ENCODE measurements around the gene UBXN1.

Gene UBXN1

GRCh38 chr11:62678770-62679696 is at the start of gene UBXN1:
UBXN1 (minus strand) TSS chr11:62679073; CDS start chr11:62678923, 150 bp downstream.
- Mint-ChIP-seq H3K9me3 (no peaks in the 10 kb centered on the region), H3K36me3 (peaks cover 29% of the 10 kb centered on the region), H3K4me1 (peaks cover 47% of the 10 kb centered on the region), H3K27me3 (no peaks in the 10 kb centered on the region), H3K27ac (peak within 1 kb of the TSS; percentile 96), H3K4me3 (peak within 1 kb of the TSS; percentile 81)
- ATAC-seq, result peak; percentile 90

- Mint-ChIP-seq H3K4me1 (peaks cover 45% of the 10 kb centered on the region), H3K36me3 (peaks cover 39% of the 10 kb centered on the region), H3K9me3 (no peaks in the 10 kb centered on the region), H3K27me3 (no peaks in the 10 kb centered on the region), H3K27ac (peak within 1 kb of the TSS; percentile 95), H3K4me3 (peak within 1 kb of the TSS; percentile 92)
- ATAC-seq, result peak; percentile 65
These were observed 49.5 kb upstream of the UBXN1 start, which contains the start of gene TTC9C for GRCh38 chr11:62728171-62728988. TTC9C (plus strand) TSS chr11:62728486; CDS start chr11:62728849, 363 bp downstream.

GRCh38 chr11:62727872-62728170 is 48.9 kb upstream of the UBXN1 start:
- H3K4me3 Mint-ChIP-seq, result peak overlapping the region; percentile 92

GRCh38 chr11:62727165-62727871 is 48.4 kb upstream of the UBXN1 start, which contains the start of gene HNRNPUL2:
HNRNPUL2 (minus strand) TSS chr11:62727457; CDS start chr11:62727156, 301 bp downstream.
- ATAC-seq, result peak; percentile 91
- H3K4me1 Mint-ChIP-seq, result peaks cover 45% of the 10 kb centered on the region
- H3K27me3 Mint-ChIP-seq, result no peaks in the 10 kb centered on the region
- H3K27ac Mint-ChIP-seq, result peak within 1 kb of the TSS; percentile 95
- H3K9me3 Mint-ChIP-seq, result no peaks in the 10 kb centered on the region
- H3K4me3 Mint-ChIP-seq, result peak within 1 kb of the TSS; percentile 92
- peaks cover 39% of the 10 kb centered on the region for H3K36me3 Mint-ChIP-seq

More at GRCh38 chr11:62727872-62728170, 48.9 kb upstream of the UBXN1 start:
- Mint-ChIP-seq H3K4me1 (peaks cover 45% of the 10 kb centered on the region), H3K9me3 (no peaks in the 10 kb centered on the region), H3K27me3 (no peaks in the 10 kb centered on the region), H3K36me3 (peaks cover 35% of the 10 kb centered on the region), H3K27ac (peak overlapping the region; percentile 95)
- ATAC-seq, result peak; percentile 83

- Mint-ChIP-seq H3K27ac (peak overlapping the region; percentile 95), H3K4me1 (peaks cover 45% of the 10 kb centered on the region), H3K27me3 (no peaks in the 10 kb centered on the region), H3K36me3 (peaks cover 44% of the 10 kb centered on the region), H3K4me3 (peak overlapping the region; percentile 92), H3K9me3 (no peaks in the 10 kb centered on the region)
- ATAC-seq, result peak; percentile 2
These were observed 48.0 kb upstream of the UBXN1 start for GRCh38 chr11:62726915-62727164.

GRCh38 chr11:62726156-62726914 is 47.5 kb upstream of the UBXN1 start:
- H3K9me3 Mint-ChIP-seq, result no peaks in the 10 kb centered on the region
- no peaks in the 10 kb centered on the region for H3K27me3 Mint-ChIP-seq
- H3K4me1 Mint-ChIP-seq, result peaks cover 42% of the 10 kb centered on the region
- peaks cover 46% of the 10 kb centered on the region for H3K36me3 Mint-ChIP-seq
- ATAC-seq, result no peak
- peak overlapping the region; percentile 92 for H3K4me3 Mint-ChIP-seq
- peak overlapping the region; percentile 95 for H3K27ac Mint-ChIP-seq

- no peak for ATAC-seq
- Mint-ChIP-seq H3K27me3 (no peaks in the 10 kb centered on the region), H3K36me3 (peaks cover 49% of the 10 kb centered on the region), H3K4me1 (peaks cover 37% of the 10 kb centered on the region), H3K9me3 (no peaks in the 10 kb centered on the region), H3K27ac (peak overlapping the region; percentile 95), H3K4me3 (peak overlapping the region; percentile 92)
These were observed 46.8 kb upstream of the UBXN1 start for GRCh38 chr11:62725646-62726045.

- H3K27me3 Mint-ChIP-seq, result no peaks in the 10 kb centered on the region
- peak overlapping the region; percentile 12 for H3K27ac Mint-ChIP-seq
- H3K4me1 Mint-ChIP-seq, result peaks cover 27% of the 10 kb centered on the region
- H3K9me3 Mint-ChIP-seq, result no peaks in the 10 kb centered on the region
- ATAC-seq, result no peak
- H3K4me3 Mint-ChIP-seq, result peak overlapping the region; percentile 92
- H3K36me3 Mint-ChIP-seq, result peaks cover 59% of the 10 kb centered on the region
These were observed 45.3 kb upstream of the UBXN1 start for GRCh38 chr11:62724171-62724570.

- ATAC-seq, result no peak
- no peak overlapping the region for H3K27ac Mint-ChIP-seq
- H3K4me1 Mint-ChIP-seq, result peaks cover 27% of the 10 kb centered on the region
- H3K36me3 Mint-ChIP-seq, result peaks cover 72% of the 10 kb centered on the region
- H3K9me3 Mint-ChIP-seq, result no peaks in the 10 kb centered on the region
- no peaks in the 10 kb centered on the region for H3K27me3 Mint-ChIP-seq
- H3K4me3 Mint-ChIP-seq, result no peak overlapping the region
These were observed 43.1 kb upstream of the UBXN1 start for GRCh38 chr11:62721994-62722393.

GRCh38 chr11:62719302-62719978 is 40.6 kb upstream of the UBXN1 start:
- H3K4me1 Mint-ChIP-seq, result peaks cover 17% of the 10 kb centered on the region
- no peaks in the 10 kb centered on the region for H3K27me3 Mint-ChIP-seq
- no peak overlapping the region for H3K4me3 Mint-ChIP-seq
- H3K27ac Mint-ChIP-seq, result no peak overlapping the region
- no peak for ATAC-seq
- peaks cover 82% of the 10 kb centered on the region for H3K36me3 Mint-ChIP-seq
- H3K9me3 Mint-ChIP-seq, result no peaks in the 10 kb centered on the region

GRCh38 chr11:62716816-62717215 is 37.9 kb upstream of the UBXN1 start:
- Mint-ChIP-seq H3K27ac (no peak overlapping the region), H3K4me1 (peaks cover 25% of the 10 kb centered on the region), H3K9me3 (no peaks in the 10 kb centered on the region), H3K36me3 (peaks cover 83% of the 10 kb centered on the region), H3K27me3 (no peaks in the 10 kb centered on the region), H3K4me3 (no peak overlapping the region)
- ATAC-seq, result no peak

- H3K27ac Mint-ChIP-seq, result no peak overlapping the region
- H3K27me3 Mint-ChIP-seq, result no peaks in the 10 kb centered on the region
- H3K9me3 Mint-ChIP-seq, result no peaks in the 10 kb centered on the region
- no peak for ATAC-seq
- H3K4me1 Mint-ChIP-seq, result peaks cover 25% of the 10 kb centered on the region
- H3K4me3 Mint-ChIP-seq, result no peak overlapping the region
- H3K36me3 Mint-ChIP-seq, result peaks cover 77% of the 10 kb centered on the region
These were observed 37.3 kb upstream of the UBXN1 start for GRCh38 chr11:62716206-62716605.

- Mint-ChIP-seq H3K27ac (peak overlapping the region; percentile 75), H3K4me3 (no peak overlapping the region), H3K27me3 (no peaks in the 10 kb centered on the region), H3K4me1 (peaks cover 27% of the 10 kb centered on the region), H3K9me3 (no peaks in the 10 kb centered on the region), H3K36me3 (peaks cover 76% of the 10 kb centered on the region)
- ATAC-seq, result no peak
These were observed 36.6 kb upstream of the UBXN1 start for GRCh38 chr11:62715150-62716130.
